ENCODE measurements around the gene KCNT2.

DNA sequence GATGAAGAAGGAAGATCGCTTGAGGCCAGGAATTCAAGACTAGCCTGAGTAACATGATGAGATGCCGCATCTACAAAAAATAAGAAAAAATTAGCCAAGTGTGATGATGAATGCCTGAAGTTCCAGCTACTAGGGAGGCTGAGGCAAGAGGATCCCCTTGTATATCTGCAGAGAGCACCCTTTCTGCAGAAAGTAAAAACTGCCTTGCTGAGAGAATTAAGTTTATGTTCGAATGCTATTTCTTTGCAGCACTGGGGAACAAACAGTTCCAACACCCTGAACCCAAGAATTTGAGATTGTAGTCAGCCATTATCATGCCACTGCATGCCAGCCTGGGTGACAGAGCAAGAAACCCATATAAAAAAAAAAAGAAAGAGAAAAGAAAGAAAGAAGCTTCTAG, 20.6 kb upstream of the KCNT2 start:
- TF ChIP-seq YY1 (IDR thresholded peaks at IDR 0.05; ENCODE audit: insufficient read depth, insufficient read length), result no peak
- TF ChIP-seq SUZ12 (IDR thresholded peaks at IDR 0.05; ENCODE audit: extremely low read depth, insufficient read depth, insufficient read length), result no peak

All from NT2/D1 (cell line).